HepG2 (cell line): ENCODE data around the gene CPT1B. TPM values are rescaled to one million over a fixed set of nuclear protein-coding genes. Genes with fewer than 3 reads are reported as not detected.
A peak's percentile ranks its signal among the peaks of the same experiment; 100 is the strongest.

Experiments
- ATM ChIP-seq: fragments of 450-650 bp; IDR thresholded peaks from 2 replicates; pipeline ENCODE4 v1.7.1; 2017; ENCODE audit warnings: mild to moderate bottlenecking, borderline replicate concordance
- CREB1 ChIP-seq, 2 experiments: fragments of 450-650 bp in 1 of 2; IDR thresholded peaks; 2 replicates each; pipeline ENCODE4 v1.6.1; 2016 to 2017; ENCODE audit warnings: control low read depth in 1 of 2, mild to moderate bottlenecking in 1 of 2, missing compliant biosample characterization in 1 of 2, missing genetic modification characterization in 1 of 2
- CREM ChIP-seq, 2 experiments: sonication (generic) in 1 of 2; formaldehyde crosslinking in 1 of 2; IDR thresholded peaks; 2 replicates each; pipeline versions ENCODE4 v1.4.0 to v1.6.1; 2016 to 2020; ENCODE audit warnings: antibody characterized with exemption in 1 of 2, mild to moderate bottlenecking in 1 of 2, missing genetic modification reagents in 1 of 2
- ERF ChIP-seq: IDR thresholded peaks from 2 replicates; pipeline ENCODE4 v1.6.1; 2018; ENCODE audit warnings: missing biosample characterization, missing genetic modification reagents
- HNRNPH1 ChIP-seq: fragments of 200-400 bp; formaldehyde crosslinking; optimal IDR thresholded peaks from 2 replicates; pipeline ENCODE3; 2017; ENCODE audit warnings: mild to moderate bottlenecking, low read depth, low read length
- KDM5A ChIP-seq: fragments of 200-600 bp; sonication (generic); IDR thresholded peaks from 2 replicates; pipeline ENCODE4 v1.7.0; 2018; ENCODE audit warnings: antibody characterized with exemption, mild to moderate bottlenecking, low read length, borderline replicate concordance
- MEF2D ChIP-seq: sonication (generic); formaldehyde crosslinking; IDR thresholded peaks from 2 replicates; pipeline ENCODE4 v1.5.1; 2020; ENCODE audit warnings: mild to moderate bottlenecking, missing genetic modification reagents
- MEIS2 ChIP-seq: sonication (generic); formaldehyde crosslinking; IDR thresholded peaks from 2 replicates; pipeline ENCODE4 v1.9.0; 2021; ENCODE audit warnings: mild to moderate bottlenecking, missing genetic modification reagents
- MTA1 ChIP-seq: sonication (generic); formaldehyde crosslinking; IDR thresholded peaks from 2 replicates; pipeline ENCODE4 v1.4.0; 2020; ENCODE audit warnings: missing genetic modification reagents, mild to moderate bottlenecking, borderline replicate concordance
- PHF21A ChIP-seq: sonication (generic); formaldehyde crosslinking; IDR thresholded peaks from 2 replicates; pipeline ENCODE4 v1.5.0; 2020; ENCODE audit warnings: mild to moderate bottlenecking, missing genetic modification reagents
- PITX1 ChIP-seq: sonication (generic); formaldehyde crosslinking; IDR thresholded peaks from 2 replicates; pipeline ENCODE4 v1.5.1; 2020; ENCODE audit warnings: mild to moderate bottlenecking, missing genetic modification reagents
- POLR2A ChIP-seq, 2 experiments: IDR thresholded peaks; 2 replicates each; pipeline ENCODE4 v1.6.1; 2011; ENCODE audit warnings: low read depth in 2 of 2, low read length in 2 of 2, mild to moderate bottlenecking in 1 of 2, moderate library complexity in 1 of 2; ENCODE audit not compliant: insufficient read depth in 1 of 2
- POLR2AphosphoS5 ChIP-seq: IDR thresholded peaks from 2 replicates; pipeline ENCODE4 v1.6.1; 2012; ENCODE audit warnings: low read depth, low read length
- RARA ChIP-seq: IDR thresholded peaks from 2 replicates; pipeline ENCODE4 v1.6.1; 2016; ENCODE audit warnings: missing genetic modification reagents, missing compliant biosample characterization
- RARG ChIP-seq: sonication (generic); formaldehyde crosslinking; IDR thresholded peaks from 2 replicates; pipeline ENCODE4 v1.4.0; 2020; ENCODE audit warnings: low read depth, mild to moderate bottlenecking, missing genetic modification reagents
- RBFOX2 ChIP-seq: fragments of 200-400 bp; formaldehyde crosslinking; IDR thresholded peaks from 2 replicates; pipeline ENCODE4 v1.6.1; 2017; ENCODE audit warnings: low read depth, mild to moderate bottlenecking, low read length
- SALL2 ChIP-seq: sonication (generic); formaldehyde crosslinking; IDR thresholded peaks from 2 replicates; pipeline ENCODE4 v1.8.1; 2023; ENCODE audit warnings: mild to moderate bottlenecking, missing genetic modification reagents, inconsistent platforms
- SP5 ChIP-seq: IDR thresholded peaks from 2 replicates; pipeline ENCODE4 v1.6.1; 2016; ENCODE audit warnings: low read depth, borderline replicate concordance
- TOE1 ChIP-seq: sonication (generic); formaldehyde crosslinking; IDR thresholded peaks from 2 replicates; pipeline ENCODE4 v1.4.0; 2020; ENCODE audit warnings: mild to moderate bottlenecking, missing genetic modification reagents
- ZBTB21 ChIP-seq: sonication (generic); formaldehyde crosslinking; IDR thresholded peaks from 2 replicates; pipeline ENCODE4 v1.4.0; 2020; ENCODE audit warnings: missing genetic modification reagents
- ZBTB7A ChIP-seq: sonication (generic); formaldehyde crosslinking; IDR thresholded peaks from 2 replicates; pipeline ENCODE4 v1.8.0; 2022; ENCODE audit warnings: mild to moderate bottlenecking, missing genetic modification reagents
- ZFY ChIP-seq: sonication (generic); formaldehyde crosslinking; IDR thresholded peaks from 2 replicates; pipeline ENCODE4 v1.4.0; 2020; ENCODE audit warnings: missing genetic modification reagents
- ZNF292 ChIP-seq: sonication (generic); formaldehyde crosslinking; IDR thresholded peaks from 2 replicates; pipeline ENCODE4 v1.8.1; 2022; ENCODE audit warnings: mild to moderate bottlenecking, low read depth, missing genetic modification reagents, borderline replicate concordance
- ZNF605 ChIP-seq: sonication (generic); formaldehyde crosslinking; IDR thresholded peaks from 2 replicates; pipeline ENCODE4 v1.8.0; 2022; ENCODE audit warnings: mild to moderate bottlenecking, missing genetic modification reagents
- ZNF607 ChIP-seq: sonication (generic); formaldehyde crosslinking; IDR thresholded peaks from 2 replicates; pipeline ENCODE4 v1.5.1; 2020; ENCODE audit warnings: missing genetic modification reagents, mild to moderate bottlenecking, borderline replicate concordance
- ZNF709 ChIP-seq: sonication (generic); formaldehyde crosslinking; IDR thresholded peaks from 2 replicates; pipeline ENCODE4 v1.5.0; 2020; ENCODE audit warnings: mild to moderate bottlenecking, missing genetic modification reagents
- polyA plus RNA-seq, 8 experiments: library from polyadenylated mRNA; depleted of rRNA in 3 of 8; stranded (reverse) in 7 of 8; unstranded in 1 of 8; fragments of >200 nt; fragmentation: Illumina TruSeq in 4 of 8; extraction: Trizol in 4 of 8; gene quantifications; 2 replicates each; pipeline versions ENCODE4 v1.2.1 to v1.2.3, GENCODE V29; 2011 to 2016; ENCODE audit warnings: low read depth in 4 of 8, missing spikeins in 1 of 8, mixed read lengths in 1 of 8; ENCODE audit not compliant: insufficient read depth in 1 of 8
- total RNA-seq, 5 experiments: library from RNA; depleted of rRNA; stranded (reverse); fragments of >200 nt; fragmentation: Illumina TruSeq; extraction: Trizol; gene quantifications; 2 replicates each; pipeline ENCODE4 v1.2.3, GENCODE V29; 2016; ENCODE audit warnings: low read depth in 1 of 5
- TF ChIP-seq, protein P1 (sequence below): IDR thresholded peaks from 2 replicates; pipeline ENCODE4 v1.6.1; 2016; ENCODE audit warnings: low read depth, control low read depth
- TF ChIP-seq, protein P2 (sequence below): sonication (generic); formaldehyde crosslinking; IDR thresholded peaks from 2 replicates; pipeline ENCODE4 v1.4.0; 2020; ENCODE audit warnings: mild to moderate bottlenecking, missing genetic modification reagents, borderline replicate concordance
- TF ChIP-seq, protein P3 (sequence below): sonication (generic); formaldehyde crosslinking; IDR thresholded peaks from 2 replicates; pipeline ENCODE4 v1.4.0; 2020; ENCODE audit warnings: missing genetic modification reagents, borderline replicate concordance

CPT1B gene
- total and polyA plus RNA-seq, 2 of the 13 experiments (the other 11 are each of a cell fraction or from before 2014, with no cell fraction given): 9.2 to 19.5 TPM

DNA sequence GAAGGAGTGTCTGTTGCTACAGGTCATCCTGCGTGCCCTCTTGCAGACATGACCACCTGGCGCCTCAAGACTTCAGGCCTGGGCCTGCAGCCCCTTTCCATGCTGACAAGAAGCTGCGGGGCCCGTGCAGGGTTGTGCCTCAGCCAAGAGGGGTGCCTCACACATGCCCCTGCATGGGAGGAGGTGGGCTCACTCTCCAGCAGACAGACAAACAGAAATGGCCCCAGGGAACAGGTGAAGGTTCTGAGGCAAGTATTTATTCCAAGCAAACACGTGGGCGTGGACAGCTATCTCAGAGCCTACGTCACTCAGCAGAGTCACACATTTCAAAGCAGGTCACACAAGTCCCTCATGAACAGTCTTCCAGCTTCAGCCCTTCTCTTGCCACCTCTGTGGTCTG is 9.6 kb downstream of the CPT1B start (continued):
- 0 out of 2 replicates have a peak, but pooled peaks have one; percentile 0 for TF ChIP-seq ZNF292 (CRISPR knock-in tag)
- no peak for TF ChIP-seq ZNF607 (CRISPR knock-in tag)
- no peak for TF ChIP-seq ZNF709 (CRISPR knock-in tag)
- TF ChIP-seq, protein P1, sequence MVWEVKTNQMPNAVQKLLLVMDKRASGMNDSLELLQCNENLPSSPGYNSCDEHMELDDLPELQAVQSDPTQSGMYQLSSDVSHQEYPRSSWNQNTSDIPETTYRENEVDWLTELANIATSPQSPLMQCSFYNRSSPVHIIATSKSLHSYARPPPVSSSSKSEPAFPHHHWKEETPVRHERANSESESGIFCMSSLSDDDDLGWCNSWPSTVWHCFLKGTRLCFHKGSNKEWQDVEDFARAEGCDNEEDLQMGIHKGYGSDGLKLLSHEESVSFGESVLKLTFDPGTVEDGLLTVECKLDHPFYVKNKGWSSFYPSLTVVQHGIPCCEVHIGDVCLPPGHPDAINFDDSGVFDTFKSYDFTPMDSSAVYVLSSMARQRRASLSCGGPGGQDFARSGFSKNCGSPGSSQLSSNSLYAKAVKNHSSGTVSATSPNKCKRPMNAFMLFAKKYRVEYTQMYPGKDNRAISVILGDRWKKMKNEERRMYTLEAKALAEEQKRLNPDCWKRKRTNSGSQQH (CRISPR knock-in tag): no peak
- TF ChIP-seq CREB1 (IDR thresholded peaks at IDR 0.05): peak; percentile 87
- TF ChIP-seq CREB1 (CRISPR knock-in tag; IDR thresholded peaks at IDR 0.05): peak; percentile 83
- peak; percentile 71; the same call in 1 of the 2 replicates for TF ChIP-seq ZBTB7A
- TF ChIP-seq RARG (CRISPR knock-in tag): no peak
- TF ChIP-seq MEF2D: 0 out of 2 replicates have a peak, but pooled peaks have one; percentile 6
- TF ChIP-seq SP5 (CRISPR knock-in tag): 0 out of 2 replicates have a peak, but pooled peaks have one; percentile 31
- no peak for TF ChIP-seq KDM5A
- peak; percentile 64; the same call in 1 of the 2 replicates for TF ChIP-seq ZBTB21 (CRISPR knock-in tag)
- TF ChIP-seq SALL2: no peak
- TF ChIP-seq, protein P2, sequence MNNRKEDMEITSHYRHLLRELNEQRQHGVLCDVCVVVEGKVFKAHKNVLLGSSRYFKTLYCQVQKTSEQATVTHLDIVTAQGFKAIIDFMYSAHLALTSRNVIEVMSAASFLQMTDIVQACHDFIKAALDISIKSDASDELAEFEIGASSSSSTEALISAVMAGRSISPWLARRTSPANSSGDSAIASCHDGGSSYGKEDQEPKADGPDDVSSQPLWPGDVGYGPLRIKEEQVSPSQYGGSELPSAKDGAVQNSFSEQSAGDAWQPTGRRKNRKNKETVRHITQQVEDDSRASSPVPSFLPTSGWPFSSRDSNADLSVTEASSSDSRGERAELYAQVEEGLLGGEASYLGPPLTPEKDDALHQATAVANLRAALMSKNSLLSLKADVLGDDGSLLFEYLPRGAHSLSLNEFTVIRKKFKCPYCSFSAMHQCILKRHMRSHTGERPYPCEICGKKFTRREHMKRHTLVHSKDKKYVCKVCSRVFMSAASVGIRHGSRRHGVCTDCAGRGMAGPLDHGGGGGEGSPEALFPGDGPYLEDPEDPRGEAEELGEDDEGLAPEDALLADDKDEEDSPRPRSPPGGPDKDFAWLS (CRISPR knock-in tag): no peak
- TF ChIP-seq PITX1 (CRISPR knock-in tag): 0 out of 2 replicates have a peak, but pooled peaks have one; percentile 10
- no peak for TF ChIP-seq TOE1 (CRISPR knock-in tag)
- peak in 1 of 2 experiments; percentile 43; a peak in 1 of 4 replicates for TF ChIP-seq POLR2A (IDR thresholded peaks at IDR 0.05; ENCODE audit: insufficient read depth in 1 of 2, low read depth in 2 of 2, low read length in 2 of 2)
- TF ChIP-seq CREM (IDR thresholded peaks at IDR 0.05): peak; percentile 74
- no peak for TF ChIP-seq CREM (CRISPR knock-in tag; IDR thresholded peaks at IDR 0.05)
- TF ChIP-seq POLR2AphosphoS5: 0 out of 2 replicates have a peak, but pooled peaks have one; percentile 45
- peak; percentile 36; the same call in 1 of the 2 replicates for TF ChIP-seq MEIS2
- peak; percentile 41 for TF ChIP-seq RARA (CRISPR knock-in tag)
- TF ChIP-seq ERF: peak; percentile 12; the same call in 1 of the 2 replicates
- TF ChIP-seq, protein P3, sequence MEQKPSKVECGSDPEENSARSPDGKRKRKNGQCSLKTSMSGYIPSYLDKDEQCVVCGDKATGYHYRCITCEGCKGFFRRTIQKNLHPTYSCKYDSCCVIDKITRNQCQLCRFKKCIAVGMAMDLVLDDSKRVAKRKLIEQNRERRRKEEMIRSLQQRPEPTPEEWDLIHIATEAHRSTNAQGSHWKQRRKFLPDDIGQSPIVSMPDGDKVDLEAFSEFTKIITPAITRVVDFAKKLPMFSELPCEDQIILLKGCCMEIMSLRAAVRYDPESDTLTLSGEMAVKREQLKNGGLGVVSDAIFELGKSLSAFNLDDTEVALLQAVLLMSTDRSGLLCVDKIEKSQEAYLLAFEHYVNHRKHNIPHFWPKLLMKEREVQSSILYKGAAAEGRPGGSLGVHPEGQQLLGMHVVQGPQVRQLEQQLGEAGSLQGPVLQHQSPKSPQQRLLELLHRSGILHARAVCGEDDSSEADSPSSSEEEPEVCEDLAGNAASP: 0 out of 2 replicates have a peak, but pooled peaks have one; percentile 30
- TF ChIP-seq ZNF605: no peak
- TF ChIP-seq RBFOX2: no peak
- TF ChIP-seq ZFY: no peak
- TF ChIP-seq HNRNPH1: peak; percentile 16
- TF ChIP-seq PHF21A: 0 out of 2 replicates have a peak, but pooled peaks have one; percentile 61
- TF ChIP-seq ATM: no peak
- 0 out of 2 replicates have a peak, but pooled peaks have one; percentile 29 for TF ChIP-seq MTA1 (CRISPR knock-in tag)
